Hepatic stellate cell (primary cell): ENCODE results near the gene DENND2D.
A peak's percentile ranks its signal among the peaks of the same experiment; 100 is the strongest.

ENCODE experiments used
- DNase-seq: peaks from one replicate; pipeline ENCODE4 v3.0.0; 2011; ENCODE audit warnings: low spot score

Gene DENND2D, protein sequence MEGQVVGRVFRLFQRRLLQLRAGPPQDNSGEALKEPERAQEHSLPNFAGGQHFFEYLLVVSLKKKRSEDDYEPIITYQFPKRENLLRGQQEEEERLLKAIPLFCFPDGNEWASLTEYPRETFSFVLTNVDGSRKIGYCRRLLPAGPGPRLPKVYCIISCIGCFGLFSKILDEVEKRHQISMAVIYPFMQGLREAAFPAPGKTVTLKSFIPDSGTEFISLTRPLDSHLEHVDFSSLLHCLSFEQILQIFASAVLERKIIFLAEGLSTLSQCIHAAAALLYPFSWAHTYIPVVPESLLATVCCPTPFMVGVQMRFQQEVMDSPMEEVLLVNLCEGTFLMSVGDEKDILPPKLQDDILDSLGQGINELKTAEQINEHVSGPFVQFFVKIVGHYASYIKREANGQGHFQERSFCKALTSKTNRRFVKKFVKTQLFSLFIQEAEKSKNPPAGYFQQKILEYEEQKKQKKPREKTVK

DNA sequence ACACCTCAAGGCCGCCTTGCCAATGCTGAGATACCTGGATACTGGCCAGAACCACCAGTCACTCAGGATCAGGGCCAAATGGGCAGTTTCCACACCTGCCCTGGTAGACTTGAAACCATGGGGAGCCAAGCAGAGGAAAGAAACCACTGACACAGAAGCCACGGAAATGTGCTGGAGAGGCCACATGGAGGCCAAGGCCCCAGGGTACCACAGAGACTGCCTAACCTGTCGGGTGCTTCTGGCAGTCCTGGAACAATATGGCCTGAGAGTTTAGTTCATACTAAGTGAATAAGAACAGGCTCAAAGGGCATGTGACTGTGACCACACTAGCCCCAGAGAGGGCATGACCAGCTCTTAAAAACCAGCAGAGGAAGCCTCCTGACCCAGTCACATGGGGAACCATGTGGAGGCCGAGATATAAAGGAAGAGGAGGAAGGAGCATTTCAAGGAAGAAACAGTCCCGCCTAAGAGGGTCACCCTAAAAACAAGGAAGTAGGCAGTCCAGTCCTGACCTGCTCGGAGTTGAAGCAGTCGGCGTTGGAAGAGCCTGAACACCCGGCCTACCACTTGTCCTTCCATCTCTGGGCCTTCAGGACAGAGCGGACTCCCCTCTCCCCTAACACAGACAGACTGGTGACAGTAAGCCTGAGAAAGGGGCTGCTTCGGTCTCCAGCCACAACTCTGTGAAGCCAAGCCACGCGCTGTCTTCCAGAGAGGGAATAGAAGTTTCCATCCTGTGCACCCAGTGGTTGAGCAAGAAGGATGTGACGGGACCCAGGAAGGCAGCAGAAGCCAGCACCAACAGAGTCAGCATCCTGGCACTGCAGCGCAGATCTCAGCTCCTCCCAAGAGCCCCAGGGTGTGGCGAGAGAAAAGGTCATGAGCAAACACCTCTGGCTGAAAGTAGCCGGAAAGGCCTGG lies at the start of gene DENND2D:
DENND2D (minus strand) TSS at position 766 of the 921 bp plus-strand sequence; CDS start at position 579, 187 bp downstream.
- no peak for DNase-seq

DNA sequence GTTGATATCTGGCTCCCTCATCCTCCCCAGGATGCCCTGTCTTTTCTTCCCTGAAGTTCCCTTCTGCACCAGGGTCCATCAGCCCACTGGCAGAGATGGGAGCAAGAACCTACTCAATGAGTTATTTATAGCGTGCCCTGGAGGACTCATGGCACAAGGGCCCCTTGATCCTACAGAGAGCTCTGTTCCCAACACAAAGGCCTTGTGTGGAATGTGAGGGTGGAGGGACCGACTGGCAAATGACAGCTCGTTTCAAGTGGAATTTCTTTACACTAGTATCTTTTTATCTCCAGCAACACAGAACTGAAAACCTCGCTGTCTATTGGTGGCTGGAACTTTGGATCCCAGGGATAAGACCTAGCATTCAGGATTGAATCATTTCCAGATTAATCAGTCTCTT lies 49.5 kb upstream of the DENND2D start:
- no peak for DNase-seq

DNA sequence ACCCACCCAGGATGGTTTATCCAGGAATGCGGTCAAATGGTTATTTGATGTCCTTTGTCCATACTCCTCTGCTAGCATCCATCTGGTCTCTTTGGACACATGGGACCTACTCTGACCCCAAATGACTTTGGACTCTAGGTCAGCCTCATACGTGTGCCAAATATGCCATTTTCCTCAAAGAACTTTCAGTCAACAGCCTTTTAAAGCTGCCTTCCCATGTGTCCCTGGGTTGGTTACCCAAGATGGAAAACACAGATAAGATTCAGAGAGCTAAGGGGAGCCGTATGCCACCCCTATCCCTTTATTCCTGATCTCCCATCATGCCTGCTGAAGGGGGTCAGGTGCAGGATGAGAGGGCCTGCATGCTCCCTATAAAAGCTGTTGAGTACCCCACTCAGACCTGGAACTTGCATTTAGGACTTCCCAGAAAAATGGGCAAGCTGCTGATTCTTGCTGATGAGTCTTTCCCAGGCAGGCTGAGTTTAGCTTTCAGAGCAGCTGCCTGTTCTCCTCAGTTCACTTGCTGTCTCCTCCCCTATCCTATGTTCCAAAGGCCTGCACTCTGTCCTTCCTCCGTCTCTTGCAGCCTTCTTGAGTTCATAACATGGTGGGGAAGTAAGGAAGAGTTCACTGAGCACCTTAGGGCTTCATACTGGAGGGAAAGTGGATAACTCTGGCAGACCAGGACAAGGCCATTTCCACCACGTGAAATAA lies 46.8 kb upstream of the DENND2D start:
- DNase-seq = no peak

DNA sequence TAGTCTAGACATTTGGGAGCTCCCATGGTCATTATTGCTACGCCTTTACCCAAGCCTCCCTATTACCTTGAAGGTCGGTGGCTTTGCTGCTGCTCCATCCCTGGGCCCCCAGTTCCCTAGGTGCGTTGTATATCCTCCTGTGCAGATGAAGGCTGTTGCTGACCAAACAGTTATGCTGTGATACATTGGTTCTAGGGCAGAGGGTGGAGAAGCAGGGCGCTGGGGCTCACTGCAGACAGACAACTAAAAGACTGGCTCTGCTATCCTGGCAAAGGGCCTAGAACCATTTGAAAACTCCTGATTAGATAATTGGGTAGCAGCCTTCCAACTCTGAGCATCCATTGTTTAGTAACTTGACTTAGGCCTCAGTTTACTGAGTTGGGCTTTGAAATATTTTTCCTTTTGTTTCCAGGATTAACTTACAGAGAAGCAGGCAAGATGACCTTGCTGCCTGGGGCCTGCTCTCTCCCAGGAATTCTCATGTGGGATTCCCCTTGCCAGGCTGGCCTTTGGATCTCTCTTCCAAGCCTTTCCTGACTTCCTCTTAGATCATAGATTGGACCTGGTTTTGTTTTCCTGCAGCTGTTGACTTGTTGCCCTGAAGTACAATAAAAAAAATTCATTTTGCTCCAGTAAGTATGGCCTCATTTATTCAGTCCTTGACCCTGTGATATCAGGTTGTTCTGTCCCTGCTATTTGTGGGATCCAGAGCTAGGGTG lies 42.5 kb upstream of the DENND2D start:
- DNase-seq = no peak

DNA sequence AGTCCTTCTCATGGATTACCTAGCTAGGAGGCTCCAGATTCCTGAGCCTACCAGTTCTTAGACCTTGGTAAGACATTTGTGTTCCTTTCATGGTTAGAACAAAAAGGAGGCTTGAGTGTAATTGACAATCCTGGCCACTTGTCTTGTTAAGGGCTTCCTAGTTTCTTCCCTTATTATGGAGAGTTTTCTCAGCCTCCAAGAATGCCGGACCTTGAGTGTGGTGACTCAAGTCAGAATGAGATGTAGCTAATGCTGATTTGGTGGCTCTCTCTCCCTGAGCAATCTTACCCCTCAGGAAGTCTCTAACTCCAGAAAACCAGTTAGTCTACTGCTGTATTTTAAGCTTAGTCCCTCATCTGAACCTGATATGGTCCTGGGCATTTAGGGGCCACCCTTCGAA lies 41.4 kb upstream of the DENND2D start:
- no peak for DNase-seq

DNA sequence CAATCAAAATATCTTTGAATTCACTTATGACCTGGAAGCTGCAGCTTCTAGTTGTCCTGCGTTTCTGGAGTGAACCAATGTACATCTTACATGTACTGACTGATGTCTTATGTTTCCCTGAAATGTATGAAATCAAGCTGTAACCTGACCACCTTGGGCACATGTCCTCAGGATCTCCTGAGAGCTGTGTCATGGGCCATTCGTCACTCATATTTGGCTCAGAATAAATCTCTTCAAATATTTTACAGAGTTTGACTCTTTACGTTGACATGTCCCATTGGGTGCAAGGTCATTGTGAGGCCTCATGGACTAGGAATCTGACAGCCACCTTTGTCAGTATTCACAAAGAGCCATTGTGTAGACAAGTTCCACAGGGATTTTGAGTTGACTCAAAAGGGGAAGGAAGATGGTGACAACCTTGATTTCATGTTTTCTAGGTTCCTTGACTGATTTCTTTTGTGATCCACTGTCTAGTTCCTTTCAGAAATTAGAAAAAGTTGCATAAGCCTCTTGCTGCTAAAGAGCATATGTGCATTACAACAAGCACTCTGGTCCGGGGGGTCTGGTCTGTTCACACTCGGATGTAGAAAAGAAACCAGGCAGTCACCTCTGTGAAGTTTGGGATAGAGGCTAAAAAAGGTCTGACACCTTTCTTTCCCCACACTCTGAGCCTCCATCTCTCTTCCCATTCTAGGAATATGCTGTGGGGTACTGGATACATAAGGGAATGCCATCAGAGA lies 37.8 kb upstream of the DENND2D start:
- DNase-seq = no peak

DNA sequence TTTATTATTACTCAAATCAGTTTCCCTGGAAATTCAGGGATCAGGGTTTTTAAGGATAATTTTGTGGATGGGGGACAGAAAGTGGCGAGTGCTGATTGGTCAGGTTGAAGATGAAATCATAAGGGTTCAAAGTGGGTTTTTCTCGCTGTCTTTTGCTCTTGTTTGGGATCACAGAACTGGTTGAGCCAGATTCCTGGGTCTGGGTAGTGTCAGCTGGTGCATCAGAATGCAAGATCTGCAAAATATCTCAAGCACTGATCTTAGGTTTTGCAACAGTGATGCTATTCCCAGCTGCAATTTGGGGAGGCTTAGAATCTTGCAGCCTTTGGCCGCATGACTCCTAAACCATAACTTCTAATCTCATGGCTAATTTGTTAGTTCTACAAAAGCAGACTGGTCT lies 36.4 kb upstream of the DENND2D start:
- DNase-seq = no peak

DNA sequence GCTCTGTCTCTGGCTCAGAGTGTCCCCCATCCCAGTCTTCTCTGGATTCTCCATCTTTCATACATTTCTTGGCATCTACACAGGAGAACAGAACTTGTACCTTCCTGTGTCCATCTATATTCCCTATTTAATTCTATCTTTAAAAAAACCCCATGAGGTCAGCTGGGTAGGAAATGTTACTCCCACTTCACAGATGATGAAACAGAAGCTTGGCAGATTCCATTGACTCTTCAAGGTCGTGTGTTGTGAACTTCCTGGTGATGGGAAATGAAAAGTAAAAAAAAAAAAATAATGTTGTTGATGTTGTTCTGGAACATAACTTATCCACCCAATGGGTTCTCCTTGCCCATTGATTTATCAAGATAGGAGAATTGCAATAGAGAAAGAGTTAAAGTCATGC lies 35.9 kb upstream of the DENND2D start:
- no peak for DNase-seq

DNA sequence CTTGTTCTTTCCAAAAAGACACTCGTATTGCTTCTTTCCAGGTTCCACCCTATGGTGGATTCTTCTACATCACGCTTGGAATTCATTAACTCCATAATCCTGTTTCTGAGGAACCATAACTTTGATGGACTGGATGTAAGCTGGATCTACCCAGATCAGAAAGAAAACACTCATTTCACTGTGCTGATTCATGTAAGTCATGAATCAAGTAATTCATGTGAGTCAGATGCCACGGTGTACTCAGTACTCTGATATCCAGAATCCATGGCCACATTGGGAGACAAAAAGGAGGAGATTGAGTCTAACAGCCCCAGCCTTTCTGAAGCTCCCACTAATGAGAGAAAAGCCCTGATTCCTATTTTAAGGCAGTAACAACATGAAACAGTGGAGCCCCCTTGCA lies 34.4 kb upstream of the DENND2D start:
- DNase-seq = no peak

DNA sequence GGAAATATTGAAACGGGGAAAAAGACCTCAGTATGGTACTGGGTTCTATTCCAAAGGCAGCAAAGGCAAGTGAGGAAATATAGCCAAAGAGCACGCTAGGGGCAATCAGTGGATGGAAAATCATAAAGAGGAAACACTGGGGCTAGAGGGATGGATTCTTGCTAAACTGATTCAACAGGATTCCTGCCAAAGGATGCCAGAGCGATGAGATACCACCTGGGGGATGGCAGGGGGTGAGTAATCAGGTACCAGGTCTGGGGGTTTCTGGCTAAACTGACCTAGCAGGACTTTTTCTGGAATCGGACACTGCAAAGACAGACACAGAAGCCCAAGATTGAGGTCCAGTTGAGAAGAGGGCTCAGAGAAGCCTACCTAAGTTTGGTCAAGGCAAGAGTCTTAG lies 33.8 kb upstream of the DENND2D start:
- no peak for DNase-seq

DNA sequence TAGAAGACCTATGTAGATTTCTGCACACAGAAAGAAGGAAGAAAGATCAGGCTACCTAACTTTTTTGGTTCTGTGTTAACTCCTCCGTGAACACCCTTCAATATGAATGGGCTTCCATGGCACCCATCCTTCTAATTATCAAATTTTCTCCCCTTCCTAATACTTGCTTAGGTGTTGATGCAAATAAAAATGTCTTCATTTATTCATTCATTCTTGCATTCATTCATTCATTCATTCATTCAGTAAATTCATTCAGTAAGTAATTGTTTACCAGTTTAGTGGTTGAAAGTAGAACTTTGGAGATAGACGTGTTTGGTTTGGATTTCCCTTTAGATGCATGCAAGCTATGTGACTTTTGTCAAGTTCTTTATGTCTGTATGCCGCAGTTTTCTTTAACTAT lies 31.7 kb upstream of the DENND2D start:
- DNase-seq = no peak

DNA sequence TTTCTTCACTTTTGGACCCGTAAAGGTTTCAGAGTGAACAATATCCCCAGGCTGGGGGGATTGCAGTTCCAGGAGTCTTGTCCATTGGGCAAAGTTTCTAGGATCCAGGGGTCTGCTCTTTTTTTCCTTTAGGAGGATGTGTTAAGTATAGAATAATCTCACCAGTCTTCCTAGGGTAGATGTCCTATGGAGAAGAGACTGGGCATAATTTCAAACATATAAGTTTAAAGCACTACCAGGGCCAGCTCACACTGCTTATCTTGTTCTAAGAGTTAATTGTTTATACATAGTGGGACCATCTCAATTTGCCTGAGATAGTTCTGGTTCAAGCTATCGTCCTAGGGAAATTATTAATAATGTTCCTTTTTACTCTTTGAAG lies 28.3 kb upstream of the DENND2D start:
- no peak for DNase-seq

DNA sequence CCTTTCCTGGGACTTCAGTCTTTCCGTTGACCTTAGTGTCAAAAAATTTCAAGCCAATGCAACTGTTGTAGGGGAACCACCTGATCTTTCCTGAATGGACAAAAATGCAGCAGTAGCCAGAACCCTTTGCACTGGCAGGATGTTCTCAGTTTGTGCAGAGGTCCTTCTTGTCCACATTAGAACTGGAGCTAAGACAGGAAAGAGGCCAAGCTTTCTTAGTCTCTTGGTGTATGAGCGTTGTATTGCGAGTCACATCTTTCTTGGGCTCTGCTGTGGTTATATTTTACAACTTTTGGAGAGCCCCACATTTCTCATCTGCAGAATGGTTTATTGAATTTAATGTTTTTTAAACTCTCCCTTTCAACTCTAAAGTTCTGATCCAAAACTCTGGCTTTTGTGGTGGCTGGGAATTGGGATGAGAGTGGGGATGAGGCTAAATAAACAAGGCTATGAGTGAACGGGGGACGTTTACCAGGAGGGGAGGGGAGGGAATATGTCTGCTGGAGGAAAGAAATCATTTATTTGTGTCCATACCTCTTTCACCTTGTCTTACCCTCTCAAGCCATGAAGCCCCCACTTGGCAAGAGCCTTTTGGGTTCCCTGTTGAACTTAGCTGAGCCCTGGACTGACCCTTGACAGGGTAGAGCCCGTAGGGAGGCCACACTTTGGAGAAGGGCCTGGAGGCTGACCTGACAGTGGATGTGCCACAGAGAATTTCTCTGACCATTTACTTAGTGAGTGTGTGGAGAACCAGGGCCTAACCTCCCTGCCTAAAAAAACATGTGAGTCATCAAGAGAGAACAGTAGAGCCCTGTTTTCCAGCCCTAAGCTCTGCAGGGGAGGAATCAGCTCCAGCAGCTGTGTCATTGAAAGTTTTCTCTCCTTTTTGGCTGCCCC lies 27.7 kb upstream of the DENND2D start:
- peak; percentile 86 for DNase-seq

DNA sequence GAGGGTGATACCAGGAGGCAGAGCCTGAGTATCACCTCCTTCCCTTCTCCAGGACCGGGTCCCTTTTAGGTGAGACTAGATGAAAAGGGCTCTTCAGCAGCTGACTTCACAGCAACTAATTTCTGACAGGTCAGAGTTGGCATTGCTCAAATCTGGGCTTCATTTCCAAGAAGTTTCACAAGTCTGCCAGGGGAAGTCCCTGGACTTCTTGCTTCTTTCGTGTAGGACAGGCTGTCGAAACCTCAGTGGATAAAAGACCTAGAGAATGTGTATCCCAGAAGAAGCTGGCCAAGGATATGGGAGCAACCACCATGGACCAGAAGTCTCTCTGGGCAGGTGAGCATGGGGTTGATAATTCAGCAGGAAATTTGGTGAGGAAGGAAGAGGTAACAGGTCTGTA lies 27.0 kb upstream of the DENND2D start, which contains the start of gene CHI3L2:
CHI3L2 (plus strand) TSS at position 280 of the 400 bp plus-strand sequence; CDS start at position 297, 17 bp downstream.
- no peak for DNase-seq

DNA sequence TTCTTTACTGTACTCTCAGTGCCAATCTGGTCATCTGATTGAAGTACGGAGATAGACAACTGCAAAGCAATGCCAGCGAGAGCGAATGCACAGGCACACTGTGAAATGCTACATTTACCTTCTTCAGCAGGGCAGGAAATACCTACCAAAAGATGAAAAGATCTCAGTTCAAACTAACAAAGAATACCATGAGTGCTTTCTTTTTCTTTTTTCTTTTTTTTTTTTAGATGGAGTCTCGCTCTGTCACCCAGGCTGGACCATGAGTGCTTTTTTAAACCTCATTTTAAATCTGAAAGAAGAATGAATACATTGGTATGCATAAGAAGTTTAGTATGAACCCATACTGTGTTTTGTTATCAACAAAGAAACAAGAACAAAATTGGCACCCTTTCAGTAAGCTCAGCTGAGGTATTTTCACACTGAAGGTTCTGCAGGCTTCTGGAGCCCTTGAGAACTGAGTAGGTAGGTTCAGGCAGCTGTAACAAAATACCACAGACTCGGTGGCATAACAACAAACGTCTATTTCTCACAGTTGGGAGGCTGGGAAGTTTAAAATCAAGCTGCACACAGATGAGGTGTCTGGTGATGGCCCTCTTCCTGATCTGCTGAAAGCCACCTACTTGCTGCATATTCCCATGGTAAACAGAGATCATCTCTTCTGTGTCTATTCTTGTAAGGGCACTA lies 25.4 kb upstream of the DENND2D start:
- no peak for DNase-seq

DNA sequence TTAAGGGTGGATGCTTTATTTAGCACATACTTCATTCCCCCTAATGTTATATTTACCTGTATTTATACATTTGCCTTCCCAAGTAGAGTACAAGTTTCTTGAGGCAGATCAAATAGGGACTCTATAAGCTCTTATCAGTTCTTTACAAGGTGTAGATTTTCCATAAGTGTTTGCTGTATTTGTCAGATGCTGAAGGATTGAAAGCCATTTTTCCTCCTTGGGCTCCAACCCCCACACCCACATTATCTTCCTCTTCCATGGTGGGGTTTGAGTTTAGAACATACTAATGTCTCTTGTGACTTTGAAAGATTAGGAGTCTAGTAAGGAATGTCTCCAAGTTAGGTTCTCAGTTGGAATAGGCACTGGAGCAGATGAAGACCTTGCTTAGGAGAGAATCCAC lies 24.6 kb upstream of the DENND2D start:
- no peak for DNase-seq

DNA sequence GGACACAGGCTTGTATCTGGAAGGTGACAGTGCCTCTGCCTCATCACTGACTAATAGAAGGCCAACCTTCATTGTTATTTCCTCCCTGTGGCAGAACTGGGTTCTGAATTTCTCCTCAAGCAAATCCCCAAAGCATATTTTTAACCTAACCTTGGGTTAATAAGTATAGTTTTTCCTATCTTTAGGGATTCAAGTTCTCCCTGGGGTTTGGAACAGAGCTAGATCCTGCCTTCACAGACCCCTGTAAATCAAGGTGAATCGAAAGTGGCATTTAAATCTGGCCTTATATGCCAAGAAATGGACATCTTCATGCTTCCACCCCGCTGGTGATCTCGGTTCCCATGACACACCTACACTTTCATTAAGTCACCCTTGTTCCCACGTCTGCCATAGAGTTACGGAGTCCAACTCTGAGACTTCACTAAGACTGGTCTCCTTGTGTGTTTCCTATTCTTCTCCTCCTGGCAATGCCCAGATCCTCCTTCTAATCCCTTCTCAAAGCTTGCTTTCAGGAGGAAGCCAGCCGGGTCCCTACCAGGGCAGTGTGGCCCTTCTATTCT lies 22.8 kb upstream of the DENND2D start:
- DNase-seq = no peak

DNA sequence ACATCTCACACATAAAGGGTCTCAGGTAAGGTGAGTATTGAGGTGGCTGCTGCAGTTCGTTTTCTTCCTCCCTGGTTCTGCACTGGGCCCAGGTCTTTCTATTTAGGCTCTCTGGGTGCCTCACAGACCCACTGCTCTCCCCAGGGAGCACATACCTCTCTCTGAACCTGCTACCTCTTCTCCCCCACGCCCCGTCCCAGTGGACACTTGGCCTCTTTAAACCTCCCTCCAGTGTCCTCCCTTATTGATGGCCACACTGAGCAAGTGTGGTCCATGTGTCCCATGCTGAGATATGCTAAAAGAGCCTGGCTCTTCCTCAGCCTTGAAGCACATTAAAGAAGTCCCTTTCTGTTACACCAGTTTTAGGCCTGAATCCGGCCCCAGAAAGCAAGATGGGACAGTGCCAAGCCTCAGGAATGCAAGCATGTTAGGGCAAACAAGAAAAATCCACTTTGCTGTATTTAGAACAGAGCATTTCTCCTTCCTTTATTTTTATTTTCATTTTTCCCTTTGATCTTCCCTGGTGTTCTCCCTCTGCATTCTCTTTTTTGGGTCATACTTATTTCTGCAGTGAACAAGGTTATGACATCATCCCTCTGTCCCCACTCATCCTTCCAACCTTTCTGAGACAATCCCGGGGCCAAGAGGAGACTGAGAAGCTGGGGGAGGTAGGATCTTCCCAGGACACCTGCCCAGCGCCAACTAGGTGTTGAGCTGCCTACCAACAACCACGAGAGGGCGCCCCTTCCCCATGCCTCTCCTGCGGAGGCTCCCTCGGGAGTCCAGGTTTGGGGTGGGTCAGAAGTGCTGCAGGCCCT lies 22.1 kb upstream of the DENND2D start:
- DNase-seq = peak; percentile 60
